Measurements from ENCODE around the gene ST6GALNAC3. TPM values are rescaled to one million over a fixed set of nuclear protein-coding genes. Genes with fewer than 3 reads are reported as not detected.
"Not testable (repeated sequence)": the region's sequence is repeated elsewhere in the genome, so short reads cannot be mapped to it uniquely, and the experiment has no call there.

Gene ST6GALNAC3
- polyA plus RNA-seq, 4 donors, result under 0.01 to 21.7 (median 2.6) TPM

- no peak overlapping the region for H3K27ac ChIP-seq (ENCODE audit: low read depth in 1 of 3, low read length in 2 of 3)
- no peaks in the 10 kb centered on the region for H3K9me3 ChIP-seq (ENCODE audit: control insufficient read depth in 2 of 2, insufficient read depth in 1 of 2, low read depth in 1 of 2, low read length in 1 of 2)
- no peaks in the 10 kb centered on the region for H3K27me3 ChIP-seq (ENCODE audit: control insufficient read depth in 3 of 3, insufficient read depth in 3 of 3, low read length in 3 of 3)
- DNase-seq (no peak), FAIRE-seq (no peak)
- no peaks in the 10 kb centered on the region for H3K4me1 ChIP-seq (ENCODE audit: control insufficient read depth in 3 of 3, insufficient read depth in 2 of 3, low read depth in 1 of 3, low read length in 2 of 3)
- H3K36me3 ChIP-seq (ENCODE audit: control insufficient read depth in 3 of 3, insufficient read depth in 2 of 3, low read depth in 1 of 3, low read length in 3 of 3), result no peaks in the 10 kb centered on the region
- H3K4me3 ChIP-seq (ENCODE audit: low read depth in 1 of 3, low read length in 3 of 3), result no peak overlapping the region
Observed at GRCh38 chr1:76103034-76103433, 28.5 kb downstream of the ST6GALNAC3 start.

- Histone ChIP-seq H3K4me3 (ENCODE audit: low read depth in 1 of 3, low read length in 3 of 3) (no peak overlapping the region), H3K36me3 (ENCODE audit: control insufficient read depth in 3 of 3, insufficient read depth in 2 of 3, low read depth in 1 of 3, low read length in 3 of 3) (no peaks in the 10 kb centered on the region), H3K4me1 (ENCODE audit: control insufficient read depth in 3 of 3, insufficient read depth in 2 of 3, low read depth in 1 of 3, low read length in 2 of 3) (no peaks in the 10 kb centered on the region), H3K27me3 (ENCODE audit: control insufficient read depth in 3 of 3, insufficient read depth in 3 of 3, low read length in 3 of 3) (no peaks in the 10 kb centered on the region), H3K27ac (ENCODE audit: low read depth in 1 of 3, low read length in 2 of 3) (no peak overlapping the region), H3K9me3 (ENCODE audit: control insufficient read depth in 2 of 2, insufficient read depth in 1 of 2, low read depth in 1 of 2, low read length in 1 of 2) (no peaks in the 10 kb centered on the region)
- FAIRE-seq (no peak), DNase-seq (peak in 1 of 2 donors; percentile 4)
- 38 to 52% (median 52%) methylated on average over 2 of the region's 2 CpGs for WGBS, 3 donors
Observed at GRCh38 chr1:76105372-76105771, 30.8 kb downstream of the ST6GALNAC3 start.

GRCh38 chr1:76106251-76106650 is 31.7 kb downstream of the ST6GALNAC3 start:
- H3K27ac ChIP-seq (ENCODE audit: low read depth in 1 of 3, low read length in 2 of 3), result no peak overlapping the region
- H3K4me1 ChIP-seq (ENCODE audit: control insufficient read depth in 3 of 3, insufficient read depth in 2 of 3, low read depth in 1 of 3, low read length in 2 of 3), result no peaks in the 10 kb centered on the region
- no peaks in the 10 kb centered on the region for H3K9me3 ChIP-seq (ENCODE audit: control insufficient read depth in 2 of 2, insufficient read depth in 1 of 2, low read depth in 1 of 2, low read length in 1 of 2)
- H3K4me3 ChIP-seq (ENCODE audit: low read depth in 1 of 3, low read length in 3 of 3), result no peak overlapping the region
- no peak for DNase-seq
- 77 to 93% (median 81%) methylated on average over 1 of the region's 1 CpG for WGBS, 3 donors
- H3K36me3 ChIP-seq (ENCODE audit: control insufficient read depth in 3 of 3, insufficient read depth in 2 of 3, low read depth in 1 of 3, low read length in 3 of 3), result no peaks in the 10 kb centered on the region
- H3K27me3 ChIP-seq (ENCODE audit: control insufficient read depth in 3 of 3, insufficient read depth in 3 of 3, low read length in 3 of 3), result no peaks in the 10 kb centered on the region
- no peak for FAIRE-seq

- no peak for FAIRE-seq
- Histone ChIP-seq H3K27me3 (ENCODE audit: control insufficient read depth in 3 of 3, insufficient read depth in 3 of 3, low read length in 3 of 3) (no peaks in the 10 kb centered on the region), H3K4me3 (ENCODE audit: low read depth in 1 of 3, low read length in 3 of 3) (no peak overlapping the region), H3K27ac (ENCODE audit: low read depth in 1 of 3, low read length in 2 of 3) (no peak overlapping the region), H3K4me1 (ENCODE audit: control insufficient read depth in 3 of 3, insufficient read depth in 2 of 3, low read depth in 1 of 3, low read length in 2 of 3) (no peaks in the 10 kb centered on the region), H3K9me3 (ENCODE audit: control insufficient read depth in 2 of 2, insufficient read depth in 1 of 2, low read depth in 1 of 2, low read length in 1 of 2) (no peaks in the 10 kb centered on the region), H3K36me3 (ENCODE audit: control insufficient read depth in 3 of 3, insufficient read depth in 2 of 3, low read depth in 1 of 3, low read length in 3 of 3) (no peaks in the 10 kb centered on the region)
- DNase-seq, result no peak
- 63 to 70% (median 65%) methylated on average over 1 of the region's 1 CpG for WGBS, 3 donors
Observed at GRCh38 chr1:76106719-76107235, 32.2 kb downstream of the ST6GALNAC3 start.

- Histone ChIP-seq H3K36me3 (ENCODE audit: control insufficient read depth in 3 of 3, insufficient read depth in 2 of 3, low read depth in 1 of 3, low read length in 3 of 3) (no peaks in the 10 kb centered on the region), H3K27ac (ENCODE audit: low read depth in 1 of 3, low read length in 2 of 3) (no peak overlapping the region), H3K9me3 (ENCODE audit: control insufficient read depth in 2 of 2, insufficient read depth in 1 of 2, low read depth in 1 of 2, low read length in 1 of 2) (no peaks in the 10 kb centered on the region), H3K27me3 (ENCODE audit: control insufficient read depth in 3 of 3, insufficient read depth in 3 of 3, low read length in 3 of 3) (no peaks in the 10 kb centered on the region), H3K4me3 (ENCODE audit: low read depth in 1 of 3, low read length in 3 of 3) (no peak overlapping the region), H3K4me1 (ENCODE audit: control insufficient read depth in 3 of 3, insufficient read depth in 2 of 3, low read depth in 1 of 3, low read length in 2 of 3) (no peaks in the 10 kb centered on the region)
- no peak for FAIRE-seq
- DNase-seq, result no peak
- 79 to 83% (median 79%) methylated on average over 4 of the region's 4 CpGs for WGBS, 3 donors
Observed at GRCh38 chr1:76109404-76109803, 34.9 kb downstream of the ST6GALNAC3 start.

- Histone ChIP-seq H3K9me3 (ENCODE audit: control insufficient read depth in 2 of 2, insufficient read depth in 1 of 2, low read depth in 1 of 2, low read length in 1 of 2) (no peaks in the 10 kb centered on the region), H3K36me3 (ENCODE audit: control insufficient read depth in 3 of 3, insufficient read depth in 2 of 3, low read depth in 1 of 3, low read length in 3 of 3) (no peaks in the 10 kb centered on the region), H3K27ac (ENCODE audit: low read depth in 1 of 3, low read length in 2 of 3) (no peak overlapping the region), H3K4me3 (ENCODE audit: low read depth in 1 of 3, low read length in 3 of 3) (no peak overlapping the region), H3K4me1 (ENCODE audit: control insufficient read depth in 3 of 3, insufficient read depth in 2 of 3, low read depth in 1 of 3, low read length in 2 of 3) (no peaks in the 10 kb centered on the region), H3K27me3 (ENCODE audit: control insufficient read depth in 3 of 3, insufficient read depth in 3 of 3, low read length in 3 of 3) (no peaks in the 10 kb centered on the region)
- DNase-seq (no peak), FAIRE-seq (no peak)
- WGBS, 3 donors, result 35 to 48% (median 42%) methylated on average over 2 of the region's 2 CpGs
Observed at GRCh38 chr1:76109901-76110560, 35.5 kb downstream of the ST6GALNAC3 start.

- DNase-seq (no peak), FAIRE-seq (no peak)
- no peaks in the 10 kb centered on the region for H3K4me1 ChIP-seq (ENCODE audit: control insufficient read depth in 3 of 3, insufficient read depth in 2 of 3, low read depth in 1 of 3, low read length in 2 of 3)
- no peaks in the 10 kb centered on the region for H3K9me3 ChIP-seq (ENCODE audit: control insufficient read depth in 2 of 2, insufficient read depth in 1 of 2, low read depth in 1 of 2, low read length in 1 of 2)
- no peak overlapping the region for H3K4me3 ChIP-seq (ENCODE audit: low read depth in 1 of 3, low read length in 3 of 3)
- H3K36me3 ChIP-seq (ENCODE audit: control insufficient read depth in 3 of 3, insufficient read depth in 2 of 3, low read depth in 1 of 3, low read length in 3 of 3), result no peaks in the 10 kb centered on the region
- H3K27me3 ChIP-seq (ENCODE audit: control insufficient read depth in 3 of 3, insufficient read depth in 3 of 3, low read length in 3 of 3), result no peaks in the 10 kb centered on the region
- WGBS, 3 donors, result 50 to 59% (median 56%) methylated on average over 1 of the region's 1 CpG
- no peak overlapping the region for H3K27ac ChIP-seq (ENCODE audit: low read depth in 1 of 3, low read length in 2 of 3)
Observed at GRCh38 chr1:76110666-76111065, 36.1 kb downstream of the ST6GALNAC3 start.

GRCh38 chr1:76112321-76112720 is 37.8 kb downstream of the ST6GALNAC3 start:
- H3K27me3 ChIP-seq (ENCODE audit: control insufficient read depth in 3 of 3, insufficient read depth in 3 of 3, low read length in 3 of 3); H3K9me3 ChIP-seq (ENCODE audit: control insufficient read depth in 2 of 2, insufficient read depth in 1 of 2, low read depth in 1 of 2, low read length in 1 of 2); H3K27ac ChIP-seq (ENCODE audit: low read depth in 1 of 3, low read length in 2 of 3); H3K4me1 ChIP-seq (ENCODE audit: control insufficient read depth in 3 of 3, insufficient read depth in 2 of 3, low read depth in 1 of 3, low read length in 2 of 3); H3K36me3 ChIP-seq (ENCODE audit: control insufficient read depth in 3 of 3, insufficient read depth in 2 of 3, low read depth in 1 of 3, low read length in 3 of 3); DNase-seq; FAIRE-seq; H3K4me3 ChIP-seq (ENCODE audit: low read depth in 1 of 3, low read length in 3 of 3): not testable (repeated sequence)
- 92 to 98% (median 93%) methylated on average over 6 to 34 of the region's 35 CpGs for WGBS, 3 donors

GRCh38 chr1:76113446-76113845 is 38.9 kb downstream of the ST6GALNAC3 start:
- no peaks in the 10 kb centered on the region for H3K27me3 ChIP-seq (ENCODE audit: control insufficient read depth in 3 of 3, insufficient read depth in 3 of 3, low read length in 3 of 3)
- H3K27ac ChIP-seq (ENCODE audit: low read depth in 1 of 3, low read length in 2 of 3), result no peak overlapping the region
- H3K36me3 ChIP-seq (ENCODE audit: control insufficient read depth in 3 of 3, insufficient read depth in 2 of 3, low read depth in 1 of 3, low read length in 3 of 3), result no peaks in the 10 kb centered on the region
- H3K4me3 ChIP-seq (ENCODE audit: low read depth in 1 of 3, low read length in 3 of 3), result no peak overlapping the region
- FAIRE-seq (no peak), DNase-seq (no peak)
- no peaks in the 10 kb centered on the region for H3K4me1 ChIP-seq (ENCODE audit: control insufficient read depth in 3 of 3, insufficient read depth in 2 of 3, low read depth in 1 of 3, low read length in 2 of 3)
- no peaks in the 10 kb centered on the region for H3K9me3 ChIP-seq (ENCODE audit: control insufficient read depth in 2 of 2, insufficient read depth in 1 of 2, low read depth in 1 of 2, low read length in 1 of 2)

Measured in small intestine (tissue), 7 donors.